Stimulated activated CD4-positive, alpha-beta T cell treated with anti-CD3 and anti-CD28 coated beads, Interleukin-15, amount 100 ng/mL, for 1 hour (primary cell): Measurements from ENCODE around the gene ZNF587.
"Not testable (repeated sequence)": the region's sequence is repeated elsewhere in the genome, so short reads cannot be mapped to it uniquely, and the experiment has no call there.

Experiments used
- DNase-seq, 2 donors: peaks; one replicate each; pipeline ENCODE4 v3.0.0-alpha.2; 2020; ENCODE audit warnings: low read depth in 1 of 2, low spot score in 1 of 2

Gene ZNF587

DNA sequence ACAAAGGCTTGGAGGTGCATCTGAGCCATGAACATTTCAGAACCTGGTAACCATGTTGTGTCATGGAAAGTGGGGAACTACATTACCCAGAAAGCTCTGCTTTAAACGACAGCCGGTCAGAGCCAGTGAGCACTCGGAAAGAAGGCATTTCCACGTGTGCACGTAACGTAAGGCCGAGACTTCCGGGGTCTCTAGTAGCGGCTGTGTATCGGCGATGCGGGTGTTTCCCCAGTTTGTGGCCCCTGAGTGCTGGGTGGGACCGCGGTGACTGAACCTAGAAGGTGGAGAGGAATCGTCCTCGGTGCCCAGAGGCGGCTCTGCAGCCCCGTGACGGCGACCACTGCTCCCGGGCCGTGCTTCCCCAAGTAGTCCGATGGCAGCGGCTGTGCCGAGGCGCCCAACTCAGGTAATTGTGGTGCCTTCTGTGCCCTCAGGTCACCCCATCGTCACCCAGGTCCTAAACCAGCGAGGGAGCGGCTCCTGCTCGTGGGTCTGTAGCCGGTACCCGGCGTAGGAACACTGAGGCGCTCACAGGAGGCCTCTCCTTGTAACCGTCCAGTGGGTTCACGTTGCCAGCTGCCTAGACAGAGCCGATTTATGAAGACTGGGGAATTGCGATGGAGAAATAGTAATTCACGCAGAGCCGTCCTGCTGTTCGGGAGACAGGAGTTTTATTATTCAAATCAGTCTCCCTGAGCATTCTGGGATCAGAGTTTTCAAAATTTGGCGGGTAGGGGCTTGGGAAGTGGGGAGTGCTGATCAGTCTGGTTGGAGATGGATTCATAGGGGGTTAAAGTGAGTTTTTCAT is at the start of gene ZNF587:
TSS of gene ZNF587 (plus strand) at position 194 of the 808 bp plus-strand sequence. CDS start at position 374, 180 bp downstream.
- peak; percentile 55 for DNase-seq

DNA sequence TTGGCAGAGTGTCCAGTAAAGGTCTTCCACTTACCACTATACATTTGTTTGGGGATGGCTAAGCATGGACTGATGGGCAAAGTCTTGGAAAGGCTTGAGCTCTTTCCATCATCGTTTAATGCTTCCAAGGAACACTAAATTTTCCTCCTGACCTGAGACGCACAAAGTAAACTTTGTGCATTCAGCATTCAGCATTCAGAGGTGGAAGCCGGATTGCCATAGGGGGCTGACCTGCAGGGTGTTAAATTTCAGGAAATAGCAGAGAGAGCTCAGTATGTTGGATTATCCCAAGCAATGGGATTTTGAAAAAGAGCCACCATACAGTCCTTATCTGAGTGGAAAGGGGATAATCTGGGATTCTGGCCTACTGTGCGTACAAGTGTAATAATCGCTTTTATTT is 49.0 kb upstream of the ZNF587 start:
- DNase-seq = no peak

DNA sequence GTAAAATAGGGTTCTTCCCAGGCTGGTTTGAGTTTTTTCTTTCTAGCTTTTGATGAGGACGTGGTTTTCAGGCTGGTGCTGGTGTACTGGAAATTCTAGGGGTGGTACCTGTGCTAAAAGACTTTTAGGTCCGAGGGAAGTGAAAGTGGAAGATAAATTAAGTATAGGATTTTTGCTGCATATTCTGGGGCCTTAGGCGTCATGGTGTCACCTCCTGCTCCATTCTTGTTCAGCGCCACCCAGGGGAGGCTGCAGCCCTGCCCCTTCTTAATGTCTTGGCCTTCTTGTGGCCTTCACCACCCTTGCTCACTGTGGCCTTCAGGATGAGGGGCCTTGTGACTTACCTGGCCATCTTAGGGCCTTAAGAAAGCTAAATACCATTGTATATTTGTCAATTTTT is 47.4 kb upstream of the ZNF587 start:
- no peak for DNase-seq

DNA sequence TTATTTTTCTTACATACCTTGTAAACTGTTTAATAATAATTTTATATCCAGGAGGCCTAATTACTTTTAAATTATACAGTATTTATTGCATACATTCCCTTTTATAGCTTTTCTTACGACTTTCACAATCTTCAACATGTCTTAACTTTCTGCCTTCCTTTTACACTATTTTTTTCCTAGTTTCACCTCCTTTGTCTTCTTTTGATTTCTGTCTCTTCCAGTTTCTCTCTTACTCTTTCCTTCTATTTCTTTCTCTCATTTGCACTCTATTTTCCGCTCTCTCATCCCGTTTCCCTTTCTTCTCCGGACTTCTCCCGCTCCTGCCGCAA is 46.4 kb upstream of the ZNF587 start:
- DNase-seq = no peak

DNA sequence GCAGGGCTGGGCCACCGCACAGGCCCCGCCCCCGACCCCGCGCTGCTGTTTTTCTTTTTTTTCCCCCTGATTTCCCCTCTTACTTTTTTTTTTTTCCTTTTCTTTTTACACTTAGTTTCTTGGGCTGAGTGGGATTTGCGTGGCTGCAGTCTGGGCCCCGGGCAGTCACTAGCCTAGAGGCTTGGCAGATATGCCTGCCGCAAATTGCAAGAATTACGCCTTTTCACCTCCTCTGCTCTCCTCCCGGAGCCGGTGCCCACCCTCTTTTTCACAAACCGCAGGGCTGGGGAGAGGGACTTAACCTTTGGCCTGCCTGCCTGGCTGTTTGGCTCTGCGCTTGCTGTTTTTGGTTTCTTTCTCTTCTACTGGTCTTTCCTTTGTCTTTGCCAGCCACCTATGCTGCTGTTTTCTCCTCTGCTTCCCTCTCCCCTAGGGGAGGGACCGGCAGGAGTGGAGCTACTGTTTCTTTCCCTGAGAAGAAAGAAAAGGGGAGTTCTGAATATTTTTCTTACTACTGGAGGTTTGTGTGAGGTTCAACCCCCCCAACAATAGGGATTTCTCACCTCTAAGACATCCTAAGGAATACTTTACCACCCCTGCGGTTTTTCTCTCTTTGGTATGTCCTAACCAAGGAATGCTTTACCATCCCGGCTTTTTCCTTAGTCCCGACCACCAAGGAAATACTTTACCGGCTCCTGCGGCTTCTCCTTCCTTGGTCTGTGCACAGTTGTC is 45.9 kb upstream of the ZNF587 start:
- DNase-seq = no peak

DNA sequence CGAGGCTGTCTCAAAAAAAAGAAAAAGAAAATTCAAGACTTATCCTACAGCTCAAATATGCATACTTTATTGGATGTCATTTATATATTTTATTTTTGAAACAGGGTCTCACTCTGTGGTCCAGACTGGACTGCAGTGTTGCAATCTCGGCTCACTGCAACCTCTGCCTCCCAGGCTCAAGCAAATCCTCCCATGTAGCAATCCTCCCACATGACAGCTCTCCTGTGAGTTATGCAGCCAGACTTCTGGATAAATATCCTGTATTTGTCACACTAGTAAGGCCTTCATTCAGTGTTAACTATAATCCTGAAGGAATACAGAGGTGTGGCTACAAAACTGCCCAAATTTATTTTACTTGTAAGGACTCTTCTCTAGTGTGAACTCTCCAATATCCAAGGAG is 42.1 kb upstream of the ZNF587 start:
- DNase-seq = no peak

DNA sequence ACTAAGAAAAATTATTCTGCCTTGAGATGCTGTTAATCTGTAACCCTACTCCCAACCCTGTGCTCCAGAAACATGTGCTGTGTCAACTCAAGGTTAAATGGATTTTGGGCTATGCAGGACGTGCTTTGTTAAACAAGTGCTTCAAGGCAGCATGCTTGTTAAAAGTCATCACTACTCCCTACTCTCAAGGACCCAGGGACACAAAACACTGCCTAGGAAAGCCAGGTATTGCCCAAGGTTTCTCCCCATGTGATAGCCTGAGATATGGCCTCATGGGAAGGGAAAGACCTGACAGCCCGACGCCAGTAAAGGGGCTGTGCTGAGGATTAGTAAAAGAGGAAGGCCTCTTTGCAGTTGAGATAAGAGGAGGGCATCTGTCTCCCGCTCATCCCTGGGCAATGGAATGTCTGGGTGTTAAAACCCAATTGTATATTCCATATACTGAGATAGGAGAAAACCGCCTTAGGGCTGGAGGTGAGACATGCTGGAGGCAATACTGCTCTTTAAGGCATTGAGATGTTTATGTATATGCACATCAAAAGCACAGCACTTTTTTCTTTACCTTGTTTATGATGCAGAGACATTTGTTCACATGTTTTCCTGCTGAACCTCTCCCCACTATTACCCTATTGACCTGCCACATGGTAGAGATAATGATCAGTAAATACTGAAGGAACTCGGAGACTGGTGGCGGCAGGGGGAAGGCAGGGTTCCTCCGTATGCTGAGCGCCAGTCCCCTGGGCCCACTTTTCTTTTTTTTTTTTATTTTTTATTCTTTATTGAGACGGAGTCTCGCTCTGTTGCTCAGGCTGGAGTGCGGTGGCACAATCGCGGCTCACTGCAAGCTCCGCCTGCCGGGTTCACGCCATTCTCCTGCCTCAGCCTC is 39.0 kb upstream of the ZNF587 start:
- not testable (repeated sequence) for DNase-seq

DNA sequence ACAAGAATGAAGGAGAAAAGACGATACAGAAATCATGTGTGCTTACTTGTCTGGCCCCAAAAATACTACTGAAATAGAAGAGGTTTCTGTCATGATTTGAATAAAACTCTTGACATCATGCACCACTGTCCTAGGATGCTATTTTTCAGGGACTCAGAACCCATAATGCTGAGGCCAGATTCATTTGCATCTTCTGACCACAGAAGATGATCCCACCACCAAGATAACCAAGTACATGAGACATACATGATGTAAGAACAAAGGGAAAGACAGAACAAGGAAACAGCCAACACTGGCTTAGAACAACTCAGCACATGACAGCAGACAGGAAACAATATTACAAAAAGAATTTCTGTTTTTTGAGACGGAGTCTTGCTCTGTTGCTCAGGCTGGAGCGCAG is 37.4 kb upstream of the ZNF587 start:
- DNase-seq = no peak

DNA sequence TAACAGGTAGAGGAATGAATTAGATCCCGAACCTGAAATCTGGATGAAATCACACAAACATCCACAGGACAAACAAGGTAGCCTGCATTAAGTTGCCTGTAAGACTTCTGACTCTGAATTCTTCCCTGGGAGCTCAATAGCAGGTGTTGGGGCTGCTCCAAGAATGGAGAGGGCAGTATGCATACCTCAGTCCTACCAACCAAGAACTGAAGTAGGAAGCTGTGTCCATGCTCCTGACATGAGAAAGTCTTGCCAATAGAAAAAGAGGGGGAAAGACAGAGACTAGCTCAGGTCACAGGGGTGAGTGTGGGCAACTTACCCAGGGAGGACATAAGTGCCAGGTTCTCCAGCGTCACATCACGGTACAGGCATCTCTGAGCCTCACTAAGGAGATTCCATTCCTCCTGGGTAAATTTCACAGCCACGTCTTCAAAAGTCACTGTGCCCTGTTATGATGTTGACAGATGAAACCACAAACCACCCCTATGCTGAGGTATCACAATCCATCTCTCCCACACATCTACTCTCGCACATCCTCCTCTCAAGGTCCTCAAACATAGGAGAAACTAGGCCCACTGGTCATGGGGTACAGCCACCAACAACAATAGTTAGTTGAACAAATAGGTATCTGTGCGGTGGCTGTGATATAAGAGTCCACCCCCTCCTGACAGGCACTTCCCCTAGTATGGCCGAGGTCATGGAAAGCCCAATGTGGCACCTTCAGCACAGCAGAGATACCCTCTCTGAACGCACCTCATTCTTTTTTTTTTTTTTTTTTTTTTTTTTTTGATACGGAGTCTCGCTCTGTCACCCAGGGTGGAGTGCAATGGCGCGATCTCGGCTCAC is 36.5 kb upstream of the ZNF587 start:
- not testable (repeated sequence) for DNase-seq

DNA sequence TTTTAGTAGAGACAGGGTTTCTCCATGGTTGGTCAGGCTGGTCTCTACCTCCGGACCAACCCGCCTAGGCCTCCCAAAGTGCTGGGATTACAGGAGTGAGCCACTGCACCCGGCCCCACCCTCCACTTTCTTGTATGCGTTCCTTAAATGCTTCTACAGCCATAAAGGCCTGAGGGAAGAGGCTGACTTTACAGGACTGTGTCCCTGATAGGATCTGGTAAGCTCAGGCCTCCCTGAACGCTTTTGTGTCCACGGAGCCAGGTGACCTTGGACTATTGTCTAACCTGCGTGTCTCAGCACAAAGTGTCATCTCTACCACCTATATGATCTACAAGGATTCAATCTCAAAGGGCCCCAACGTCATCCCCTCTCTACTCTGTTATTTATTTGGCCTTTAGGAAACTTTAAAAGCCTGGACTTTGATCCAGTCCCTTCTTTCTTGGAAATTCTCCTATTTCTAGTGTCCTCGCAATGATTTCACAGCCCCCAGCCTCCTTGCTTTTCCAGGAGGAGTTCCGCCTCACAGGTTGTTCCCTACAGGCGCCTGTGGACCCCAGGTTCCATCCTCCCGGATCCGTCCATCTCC is 35.6 kb upstream of the ZNF587 start:
- DNase-seq = no peak

DNA sequence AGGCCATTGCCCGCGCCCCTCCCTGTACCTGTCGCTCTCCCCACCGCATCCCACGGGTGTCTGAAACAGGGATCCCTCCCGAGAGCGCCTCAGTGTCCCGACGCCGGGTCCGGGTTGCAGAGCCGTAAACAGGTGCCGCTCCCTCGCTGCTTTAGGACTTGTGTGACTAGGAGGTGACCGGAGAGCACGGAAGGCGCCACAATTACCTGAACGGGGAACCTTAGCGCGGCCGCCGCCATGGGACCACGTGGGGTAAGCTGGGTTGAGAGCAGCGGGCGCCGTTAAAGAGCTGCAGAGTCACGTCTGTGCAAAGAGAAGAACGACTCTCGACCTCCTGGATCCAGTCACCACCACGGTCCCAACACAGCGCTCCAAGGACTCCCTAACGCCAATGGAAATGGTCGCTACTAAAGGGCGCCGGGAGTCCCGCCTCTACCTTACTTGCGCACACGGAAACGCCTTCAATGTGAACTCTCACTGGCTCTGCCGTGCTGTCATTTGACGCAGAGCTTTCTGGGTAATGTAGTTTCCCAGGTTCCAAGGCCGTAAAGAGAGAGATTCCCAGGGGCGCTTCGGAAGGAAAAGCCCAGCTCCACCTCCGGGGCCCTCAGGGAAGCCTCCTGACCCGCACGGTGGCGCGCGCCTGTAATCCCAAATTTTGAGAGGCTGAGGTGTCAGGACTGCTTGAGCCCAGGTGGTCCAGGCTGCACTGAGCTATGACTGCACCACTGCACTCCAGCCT is 35.0 kb upstream of the ZNF587 start, which contains the start of gene ZNF552:
TSS of gene ZNF552 (minus strand) at position 409 of the 742 bp plus-strand sequence. CDS start at position 239, 170 bp downstream.
- DNase-seq = peak; percentile 43 to 48

DNA sequence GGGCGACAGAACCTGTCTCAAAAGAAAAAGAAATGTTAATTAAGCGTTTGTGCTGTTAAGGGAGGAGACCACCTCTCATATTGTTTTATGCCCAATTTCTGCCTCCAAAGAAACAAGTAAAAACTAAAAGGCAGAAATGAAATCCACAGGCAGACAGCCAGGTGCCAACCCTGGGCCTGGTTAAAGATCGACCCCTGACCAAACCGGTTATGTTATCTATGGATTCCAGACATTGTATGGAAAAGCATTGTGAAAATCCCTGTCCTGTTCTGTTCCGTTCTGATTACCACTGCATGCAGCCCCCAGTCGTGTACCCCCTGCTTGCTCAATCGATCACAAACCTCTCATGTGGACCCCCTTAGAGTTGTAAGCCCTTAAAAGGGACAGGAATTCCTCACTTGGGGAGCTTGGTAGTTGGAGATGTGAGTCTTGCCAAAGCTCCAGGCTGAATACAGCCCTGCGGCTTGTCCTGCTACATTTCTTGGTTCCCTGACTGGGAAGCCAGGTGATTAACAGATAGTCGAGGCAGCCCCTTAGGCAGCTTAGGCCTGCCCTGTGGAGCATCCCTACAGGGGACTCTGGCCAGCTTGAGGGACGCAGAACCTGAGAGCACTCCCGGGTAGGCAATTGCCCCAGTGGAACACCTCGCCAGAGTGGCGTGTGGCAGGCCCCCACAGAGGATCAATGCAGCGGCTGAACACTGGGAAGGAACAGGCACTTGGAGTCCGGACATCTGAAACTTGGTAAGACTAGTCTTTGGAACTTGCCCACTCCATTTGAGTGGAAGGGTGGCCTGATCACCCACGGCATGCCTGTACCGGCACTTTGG is 34.2 kb upstream of the ZNF587 start:
- DNase-seq = no peak

DNA sequence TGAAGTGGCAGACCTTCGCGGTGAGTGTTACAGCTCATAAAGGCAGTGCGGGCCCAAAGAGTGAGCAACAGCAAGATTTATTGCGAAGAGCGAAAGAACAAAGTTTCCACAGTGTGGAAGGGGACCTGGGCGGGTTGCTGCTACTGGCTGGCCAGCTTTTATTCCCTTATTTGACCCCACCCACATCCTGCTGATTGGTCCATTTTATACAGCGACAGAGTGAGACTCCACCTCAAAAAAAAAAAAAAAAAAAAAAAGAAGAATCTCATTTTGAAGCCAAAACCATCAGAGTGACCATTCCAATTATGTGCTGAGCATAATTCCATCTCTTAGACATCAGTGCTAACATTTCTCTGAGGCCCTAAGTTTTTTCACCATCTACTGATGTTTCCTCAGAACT is 33.0 kb upstream of the ZNF587 start:
- DNase-seq = no peak

DNA sequence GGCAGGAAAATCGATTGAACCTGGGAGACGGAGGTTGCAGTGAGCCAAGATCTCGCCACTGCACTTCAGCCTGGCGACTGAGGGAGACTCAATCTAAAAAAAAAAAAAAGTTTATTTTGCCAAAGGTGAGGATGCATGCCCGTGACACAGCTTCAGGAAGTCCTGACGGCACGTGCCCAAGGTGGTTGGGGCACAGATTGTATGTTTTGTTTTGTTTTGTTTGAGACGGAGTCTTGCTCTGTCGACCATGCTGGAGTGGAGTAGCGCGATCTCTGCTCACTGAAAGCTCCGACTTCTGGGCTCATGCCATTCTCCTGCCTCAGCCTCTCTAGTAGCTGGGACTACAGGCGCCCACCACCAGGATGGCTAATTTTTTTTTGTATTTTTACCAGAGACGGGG is 31.7 kb upstream of the ZNF587 start:
- no peak for DNase-seq

DNA sequence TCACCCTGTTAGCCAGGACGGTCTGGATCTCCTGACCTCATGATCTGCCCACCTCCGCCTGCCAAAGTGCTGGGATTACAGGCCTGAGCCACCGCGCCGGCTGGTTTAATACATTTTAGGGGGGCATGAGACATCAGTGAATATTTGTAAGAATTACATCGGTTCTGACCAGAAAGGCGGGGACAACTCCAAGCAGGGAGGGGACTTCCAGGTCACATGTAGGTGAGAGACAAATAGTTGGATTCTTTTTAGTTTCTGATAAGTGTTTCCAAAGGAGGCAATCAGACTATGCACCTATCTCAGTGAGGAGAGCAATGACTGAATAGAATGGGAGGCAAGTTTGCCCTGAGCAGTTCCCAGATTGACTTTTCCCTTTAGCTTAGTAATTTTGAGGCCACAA is 31.3 kb upstream of the ZNF587 start:
- DNase-seq = no peak

DNA sequence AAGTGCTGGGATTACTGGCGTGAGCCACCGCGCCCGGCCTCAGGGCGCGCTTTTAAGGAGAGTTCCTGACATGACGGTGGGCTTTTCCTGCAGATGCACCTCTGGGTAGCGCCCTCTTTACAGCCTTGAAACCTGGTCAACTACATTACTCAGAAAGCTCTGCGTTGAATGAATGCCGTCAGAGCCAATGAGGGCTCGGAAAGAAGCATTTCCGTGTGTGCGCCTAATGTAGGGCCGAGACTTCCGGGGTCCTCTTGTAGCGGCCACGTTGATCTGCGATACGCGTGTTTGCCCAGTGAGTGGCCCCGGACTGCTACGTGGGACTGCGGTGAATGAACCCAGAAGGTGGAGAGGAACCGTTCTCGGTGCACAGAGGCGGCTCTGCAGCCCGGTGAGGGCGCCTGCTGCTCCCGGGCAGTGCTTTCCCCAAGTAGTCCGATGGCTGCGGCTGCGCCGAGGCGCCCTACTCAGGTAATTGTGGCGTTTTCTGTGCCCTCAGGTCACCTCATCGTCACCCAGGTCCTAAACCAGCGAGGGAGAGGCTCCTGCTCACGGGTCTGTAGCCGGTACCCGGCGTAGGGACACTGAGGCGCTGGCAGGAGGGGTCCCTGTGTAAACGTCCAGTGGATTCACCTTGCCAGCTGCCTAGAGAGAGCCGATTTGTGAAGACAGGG is 30.0 kb upstream of the ZNF587 start:
- DNase-seq = peak; percentile 50 to 51

DNA sequence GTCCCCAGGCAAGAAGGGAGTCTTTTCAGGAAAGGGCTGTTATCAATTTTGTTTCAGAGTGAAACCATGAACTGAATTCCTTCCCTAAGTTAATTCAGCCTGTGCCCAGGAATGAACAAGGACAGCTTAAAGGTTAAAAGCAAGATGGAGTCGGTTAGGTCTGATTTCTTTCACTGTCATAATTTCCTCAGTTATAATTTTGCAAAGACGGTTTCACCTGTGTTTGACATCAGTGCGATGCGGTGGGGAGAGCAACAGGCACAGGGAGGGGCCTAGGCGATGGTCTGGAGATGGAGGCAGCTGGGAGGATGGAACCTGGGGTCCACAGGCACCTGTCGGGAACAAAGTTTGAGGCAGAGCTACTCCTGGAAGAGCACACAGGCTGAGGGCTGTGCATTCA is 29.1 kb upstream of the ZNF587 start:
- no peak for DNase-seq

DNA sequence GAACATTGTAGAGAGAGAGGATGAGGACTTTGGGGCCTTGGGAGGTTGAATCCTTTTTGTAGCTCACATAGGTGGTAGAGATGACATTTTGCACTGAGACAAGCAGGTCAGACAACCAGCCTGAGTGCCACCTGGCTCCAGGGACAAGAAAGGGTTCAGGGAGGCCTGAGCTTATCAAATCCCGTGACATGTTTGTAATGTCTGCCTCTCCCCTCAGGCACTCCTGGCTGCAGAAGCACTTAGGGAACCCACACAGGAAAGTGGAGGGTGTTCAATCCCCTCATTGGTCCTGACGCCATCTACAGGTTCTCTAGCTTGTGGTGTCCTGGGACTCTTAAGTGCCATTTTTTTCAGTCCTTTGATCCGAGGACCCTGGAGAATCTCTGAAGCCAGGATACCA is 28.6 kb upstream of the ZNF587 start:
- DNase-seq = not testable (repeated sequence)
